Glomerular endothelial cell (primary cell): ENCODE results near the gene PRELP. TPM values are rescaled to one million over a fixed set of nuclear protein-coding genes. Genes with fewer than 3 reads are reported as not detected.
"Not testable (repeated sequence)": the region's sequence is repeated elsewhere in the genome, so short reads cannot be mapped to it uniquely, and the experiment has no call there.

Experiments used
- DNase-seq: peaks from one replicate; pipeline ENCODE4 v3.0.0-alpha.2; 2011; ENCODE audit warnings: low read depth, low spot score; ENCODE audit errors: extremely low read depth
- total RNA-seq: library from RNA; depleted of rRNA; stranded (reverse); fragments of >200 nt; gene quantifications from 2 replicates; pipeline ENCODE4 v1.2.3, GENCODE V29; 2015

The PRELP gene
- total RNA-seq: not detected in 2 replicates

DNA sequence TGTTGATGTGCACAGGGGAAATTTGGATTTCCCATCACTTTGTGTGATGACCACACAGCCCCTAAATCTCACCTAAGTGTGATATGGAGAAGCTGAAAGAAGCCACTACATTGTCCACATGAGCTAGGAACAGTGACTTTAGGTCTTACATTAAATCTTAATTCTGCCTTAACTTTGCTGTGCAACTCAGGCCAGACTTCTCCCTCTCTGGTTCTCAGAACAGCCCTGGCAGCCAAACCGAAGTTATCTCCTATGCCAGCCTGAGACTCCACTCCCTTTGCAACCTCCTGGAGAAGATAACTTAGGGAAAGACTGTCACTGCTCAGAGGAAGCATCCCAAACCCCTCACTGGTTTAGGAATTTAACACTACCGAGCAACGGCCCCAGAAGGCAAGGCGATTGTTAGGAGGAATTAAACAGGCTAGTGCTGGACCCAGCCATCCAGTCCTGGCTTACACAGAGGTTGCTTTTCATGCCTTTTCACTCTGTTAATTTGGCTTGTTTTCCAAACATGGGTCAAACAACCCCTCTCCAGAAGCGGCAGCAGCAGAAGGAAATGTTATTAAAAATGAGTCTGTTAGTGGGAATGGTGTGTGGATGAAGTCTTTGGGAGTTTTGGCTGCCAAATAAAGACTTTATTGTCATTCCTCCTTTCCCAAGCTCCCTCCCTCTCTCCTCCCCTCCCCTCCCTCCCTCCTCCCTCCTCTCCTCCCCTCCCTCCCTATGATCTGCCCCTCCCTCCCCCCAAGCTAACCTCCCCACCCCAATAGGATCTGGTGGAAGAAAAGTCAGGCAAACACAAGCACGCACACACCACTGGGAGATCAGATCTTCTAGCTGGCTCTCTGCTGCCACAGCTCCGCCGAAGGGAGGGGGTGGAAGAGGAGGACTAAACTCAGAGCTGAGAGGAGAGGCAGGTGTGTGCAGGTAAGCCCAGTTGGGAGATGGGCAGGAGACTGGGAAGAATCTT, at the start of gene PRELP:
Gene PRELP, plus strand, starts transcription at position 795 of the 970 bp plus-strand sequence. CDS start 7,379 bp downstream, outside the sequence.
- DNase-seq: no peak

DNA sequence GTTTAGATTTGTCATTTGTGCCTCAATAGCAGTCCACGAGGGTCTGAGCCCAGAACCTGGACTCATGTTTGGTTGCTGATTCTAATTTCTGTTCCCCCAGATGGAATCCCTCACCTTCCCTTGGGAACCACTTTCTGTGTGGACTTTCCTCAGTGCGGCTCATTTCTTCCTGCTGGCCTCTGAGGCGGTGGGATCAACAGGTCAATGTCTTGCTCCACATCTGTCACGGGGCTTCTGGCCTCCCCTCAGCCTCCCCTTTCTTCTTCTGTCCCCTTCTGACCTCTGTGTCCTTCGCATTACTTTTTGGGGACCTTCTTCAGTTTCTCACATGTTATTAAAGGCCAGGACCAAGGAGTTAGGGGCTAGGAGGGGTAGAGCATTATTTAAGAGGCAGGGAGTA, 49.2 kb upstream of the PRELP start:
- no peak for DNase-seq

DNA sequence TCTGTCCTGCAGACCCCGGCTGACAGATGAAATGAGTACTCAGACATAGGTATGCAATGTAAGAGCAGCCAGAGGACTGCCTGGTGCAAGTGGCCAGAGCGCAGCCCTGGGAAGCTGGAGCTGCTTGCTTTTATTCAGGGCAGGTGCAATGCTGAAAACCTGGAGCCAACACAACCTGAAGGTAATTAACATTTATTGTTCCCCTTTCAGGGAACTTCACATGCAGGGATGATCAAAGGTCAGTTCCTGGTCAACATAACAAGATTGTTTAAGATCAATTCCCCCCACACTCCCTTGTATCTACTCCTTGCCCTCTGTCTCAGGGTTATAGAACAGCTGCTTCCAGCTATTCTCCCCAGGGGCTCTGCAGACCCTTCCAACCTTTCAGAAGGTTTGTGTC, 48.7 kb upstream of the PRELP start:
- no peak for DNase-seq

DNA sequence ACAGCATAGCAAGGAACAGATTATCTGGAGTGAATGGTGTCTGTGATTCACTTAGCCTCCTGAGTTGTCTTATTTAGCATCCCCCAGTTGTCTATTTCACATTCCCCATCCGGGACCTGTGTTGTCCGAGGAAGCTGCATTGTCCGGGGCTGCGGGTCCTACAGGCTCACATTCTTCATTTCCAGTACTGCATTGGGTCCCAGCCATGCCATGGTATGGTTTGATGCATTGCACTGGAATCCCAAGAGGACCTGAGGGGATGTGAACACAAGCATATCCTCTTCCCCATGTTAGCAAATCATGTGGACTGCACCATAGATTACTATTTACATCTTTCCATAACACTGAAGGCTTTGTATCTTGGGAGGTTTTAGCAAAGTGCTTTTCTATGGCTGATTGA, 48.2 kb upstream of the PRELP start:
- DNase-seq: no peak

GRCh38 chr1:203428981-203429599, 46.5 kb upstream of the PRELP start:
- DNase-seq: no peak

- no peak for DNase-seq
Measured at GRCh38 chr1:203435615-203436014, 40.0 kb upstream of the PRELP start.

DNA sequence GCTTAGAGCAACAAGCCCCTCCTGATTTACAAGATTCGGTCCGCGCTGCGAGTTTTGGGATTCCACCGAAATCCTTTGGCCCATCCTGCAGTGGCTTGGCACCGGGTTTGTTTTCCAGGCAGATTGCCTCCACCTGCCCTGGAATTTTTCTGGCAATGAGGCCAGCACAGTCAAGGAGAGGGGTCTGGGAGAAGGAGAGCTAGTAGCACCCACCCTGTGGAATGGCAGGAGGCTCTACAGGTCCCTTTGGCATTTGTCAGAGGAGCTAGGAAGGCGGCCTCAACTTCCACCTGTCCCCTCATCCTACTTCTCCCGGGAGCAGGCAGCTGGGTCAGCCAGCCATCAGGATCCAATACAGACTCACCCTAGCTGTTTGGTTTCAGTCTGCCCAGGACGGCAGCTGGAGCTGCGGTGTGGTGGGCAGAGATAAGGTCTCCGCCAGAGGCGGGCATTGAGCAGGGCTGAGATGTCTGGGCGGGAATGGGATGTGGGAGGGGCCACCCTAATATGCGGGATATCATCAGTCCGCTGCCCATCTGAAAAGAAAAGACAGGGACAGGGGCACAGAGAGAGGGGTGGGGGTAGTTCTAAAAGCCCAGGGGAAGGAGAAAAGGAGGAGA, 37.8 kb upstream of the PRELP start:
- no peak for DNase-seq

DNA sequence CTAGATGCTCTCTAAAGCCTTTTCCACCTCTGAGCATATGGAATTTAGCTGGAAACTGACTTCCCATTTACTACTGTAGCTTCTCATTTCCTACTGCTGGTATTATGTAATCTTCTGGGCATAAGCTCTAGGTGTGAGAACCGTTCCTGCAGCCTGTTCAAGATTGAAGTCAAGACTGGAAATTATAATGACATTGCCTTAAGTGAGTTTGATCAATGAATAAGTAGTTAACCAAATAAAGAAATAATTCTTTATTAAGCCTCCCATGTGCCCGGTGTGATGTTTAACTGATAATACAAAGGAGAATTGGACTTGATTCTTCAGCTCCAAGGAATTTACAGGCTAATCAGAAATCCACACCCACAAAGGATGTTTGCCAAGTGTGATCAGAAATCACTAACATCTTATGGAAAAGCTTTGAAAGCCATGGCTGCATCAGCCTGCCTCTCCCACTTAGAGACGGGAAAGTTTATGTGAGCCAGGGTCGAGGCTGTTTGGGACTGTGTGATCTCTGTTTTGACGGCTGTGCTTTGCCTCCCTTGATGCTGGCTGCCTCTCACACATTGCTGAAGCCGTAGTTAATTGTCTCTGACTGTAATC, 36.4 kb upstream of the PRELP start:
- DNase-seq: no peak

DNA sequence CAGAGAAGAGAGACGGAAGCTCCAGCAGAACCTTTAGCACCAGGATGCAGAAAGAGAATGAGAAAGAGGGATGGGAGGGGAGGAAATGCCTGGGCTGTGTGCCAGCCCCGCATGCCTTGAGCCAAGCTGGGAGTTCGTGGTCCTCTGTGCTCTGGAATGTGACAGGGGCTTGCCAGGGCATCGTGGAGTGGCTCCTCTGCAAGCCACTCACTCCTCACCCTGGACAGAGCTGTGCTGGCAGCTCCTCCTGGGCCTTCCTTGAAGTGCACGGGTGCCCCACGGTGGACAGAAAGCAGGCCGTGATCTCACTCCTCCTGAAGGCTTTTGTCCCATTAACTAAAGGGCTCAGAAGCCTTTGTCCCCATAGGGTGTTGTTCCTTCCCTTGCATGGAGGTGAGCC, 34.8 kb upstream of the PRELP start:
- DNase-seq: no peak

DNA sequence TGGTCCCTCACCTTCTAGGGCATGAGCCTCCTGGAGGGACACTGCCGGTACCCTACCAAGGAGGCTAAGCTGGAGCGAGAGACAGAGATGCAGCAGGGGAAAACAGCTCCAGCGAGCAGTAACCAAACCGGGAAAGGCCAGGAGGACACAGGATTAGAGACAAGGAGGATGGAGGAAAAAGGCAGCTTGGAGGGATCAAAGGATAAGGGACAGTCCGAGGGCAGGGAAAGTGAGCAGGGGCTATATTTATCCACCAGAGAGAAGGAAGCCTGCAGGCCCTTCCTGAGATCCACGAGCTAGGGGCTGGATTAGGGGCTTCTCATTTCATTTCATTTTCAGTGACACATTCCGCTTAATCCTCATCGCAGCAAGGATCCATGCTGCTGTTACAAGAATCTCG, 33.8 kb upstream of the PRELP start:
- DNase-seq: no peak

DNA sequence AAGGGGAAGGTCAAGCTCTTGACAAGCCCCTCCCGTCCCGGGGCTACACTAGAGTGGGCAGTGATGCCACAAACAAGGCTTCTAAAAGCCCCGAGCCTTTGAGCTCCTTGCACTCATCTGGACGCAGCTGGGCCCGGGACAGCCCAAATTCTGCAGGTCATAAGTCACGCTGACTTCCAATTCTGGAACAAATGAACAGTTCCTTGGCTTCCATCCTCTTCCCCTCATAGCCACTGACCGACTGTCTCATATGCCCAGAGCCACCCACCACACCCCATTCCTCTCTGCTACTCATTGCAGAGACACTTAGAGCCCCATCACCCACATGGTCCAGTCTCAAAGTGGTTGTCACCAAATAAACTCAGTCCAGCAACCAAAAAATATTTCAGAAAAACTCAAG, 32.8 kb upstream of the PRELP start:
- no peak for DNase-seq

DNA sequence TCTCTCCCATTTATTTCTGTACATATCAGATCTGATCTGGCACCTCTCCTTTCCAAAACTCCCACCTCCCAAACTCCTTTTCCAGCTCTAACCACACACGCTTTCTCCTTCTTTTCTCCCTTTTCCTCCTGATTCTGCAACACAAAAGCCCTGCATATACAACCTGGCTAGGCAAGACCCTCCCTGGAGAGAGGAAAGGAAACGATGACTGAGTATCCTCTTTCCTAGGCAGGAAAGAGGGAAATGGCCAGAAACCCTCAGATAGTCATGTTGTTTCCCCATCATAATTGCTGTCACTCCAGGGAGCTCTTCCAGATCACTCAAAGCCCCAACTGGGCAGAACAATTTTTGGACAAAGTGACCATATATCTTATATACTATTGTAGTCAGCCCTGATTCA, 32.3 kb upstream of the PRELP start:
- DNase-seq: no peak

GRCh38 chr1:203444171-203444576, 31.4 kb upstream of the PRELP start:
- DNase-seq: no peak

GRCh38 chr1:203447151-203447550, 28.5 kb upstream of the PRELP start:
- DNase-seq: no peak

- not testable (repeated sequence) for DNase-seq
Measured at GRCh38 chr1:203447598-203447997, 28.0 kb upstream of the PRELP start.

DNA sequence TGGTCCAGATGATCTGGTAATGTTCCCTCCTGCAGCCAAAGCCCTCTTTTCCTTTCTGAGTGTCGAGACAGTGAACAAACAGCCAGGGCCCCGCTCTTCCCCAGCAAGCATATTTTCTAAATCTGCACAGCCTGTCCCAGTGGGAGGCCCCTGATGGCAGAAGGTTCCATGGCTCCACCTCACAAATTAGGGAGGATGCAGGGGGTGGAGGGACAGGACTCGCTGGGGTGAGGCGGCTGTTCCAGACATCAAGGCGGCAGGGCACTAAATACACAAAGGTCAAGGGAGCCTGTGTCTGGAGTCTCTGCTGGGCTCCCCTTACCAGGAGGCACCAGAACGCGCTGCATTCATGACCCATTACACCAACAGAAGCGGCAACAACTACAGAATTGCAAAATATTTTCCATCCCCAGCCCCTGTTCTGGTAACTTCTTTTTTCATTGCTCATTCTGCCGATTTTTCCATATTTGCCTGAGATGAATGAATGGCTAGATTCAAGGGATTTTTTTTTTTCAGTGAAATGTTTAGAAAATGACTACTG, 27.0 kb upstream of the PRELP start:
- DNase-seq: no peak

DNA sequence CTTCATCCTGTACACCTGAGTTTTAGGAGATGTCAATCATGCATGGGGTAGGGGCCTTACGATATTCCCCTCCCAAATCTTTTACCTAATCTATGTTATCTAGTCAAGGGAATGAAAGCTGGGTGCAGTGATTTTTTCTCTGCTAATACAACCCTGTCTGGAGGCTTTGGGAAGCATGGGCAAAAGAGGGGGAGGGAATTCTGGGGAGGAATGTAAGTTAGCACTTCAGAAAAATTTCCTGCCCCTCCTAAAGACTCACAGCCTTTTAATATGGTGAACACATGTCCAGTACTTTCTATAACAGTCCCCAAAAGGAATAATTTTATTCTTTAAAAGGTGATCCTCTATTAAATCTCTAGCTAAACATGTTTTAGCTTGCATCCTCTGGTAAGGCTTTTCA, 25.6 kb upstream of the PRELP start:
- DNase-seq: no peak

DNA sequence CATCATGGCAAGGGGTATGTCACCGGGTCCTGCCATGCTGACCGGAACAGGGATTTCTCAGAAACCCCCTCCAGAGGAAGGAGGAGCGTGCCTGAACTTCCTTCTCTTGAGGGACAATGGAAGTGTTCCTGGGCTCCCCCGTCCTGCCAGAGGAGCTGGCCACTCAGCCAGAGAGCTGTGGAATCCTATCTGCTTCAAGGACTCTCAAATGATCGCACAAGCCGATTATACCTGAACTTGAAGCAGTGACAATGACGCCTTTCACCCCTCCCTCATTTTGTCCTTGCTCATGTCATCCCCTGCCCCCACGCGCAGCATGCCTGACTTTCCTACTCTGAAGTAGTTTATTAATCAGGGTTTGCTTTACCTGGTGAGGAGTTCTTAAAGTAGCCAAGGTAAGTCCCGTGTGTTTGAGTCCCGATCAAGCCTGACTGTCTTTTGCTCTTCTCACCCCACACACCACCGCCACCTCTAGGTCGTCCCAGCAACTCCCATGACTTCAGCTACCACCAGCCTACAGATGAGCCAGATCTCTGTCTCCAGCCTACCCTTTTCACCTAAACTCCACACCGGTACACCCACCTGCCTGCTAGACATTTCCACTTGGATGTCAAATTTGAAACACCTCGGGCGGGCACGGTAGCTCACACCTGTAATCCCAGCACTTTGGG, 25.0 kb upstream of the PRELP start:
- DNase-seq: no peak

DNA sequence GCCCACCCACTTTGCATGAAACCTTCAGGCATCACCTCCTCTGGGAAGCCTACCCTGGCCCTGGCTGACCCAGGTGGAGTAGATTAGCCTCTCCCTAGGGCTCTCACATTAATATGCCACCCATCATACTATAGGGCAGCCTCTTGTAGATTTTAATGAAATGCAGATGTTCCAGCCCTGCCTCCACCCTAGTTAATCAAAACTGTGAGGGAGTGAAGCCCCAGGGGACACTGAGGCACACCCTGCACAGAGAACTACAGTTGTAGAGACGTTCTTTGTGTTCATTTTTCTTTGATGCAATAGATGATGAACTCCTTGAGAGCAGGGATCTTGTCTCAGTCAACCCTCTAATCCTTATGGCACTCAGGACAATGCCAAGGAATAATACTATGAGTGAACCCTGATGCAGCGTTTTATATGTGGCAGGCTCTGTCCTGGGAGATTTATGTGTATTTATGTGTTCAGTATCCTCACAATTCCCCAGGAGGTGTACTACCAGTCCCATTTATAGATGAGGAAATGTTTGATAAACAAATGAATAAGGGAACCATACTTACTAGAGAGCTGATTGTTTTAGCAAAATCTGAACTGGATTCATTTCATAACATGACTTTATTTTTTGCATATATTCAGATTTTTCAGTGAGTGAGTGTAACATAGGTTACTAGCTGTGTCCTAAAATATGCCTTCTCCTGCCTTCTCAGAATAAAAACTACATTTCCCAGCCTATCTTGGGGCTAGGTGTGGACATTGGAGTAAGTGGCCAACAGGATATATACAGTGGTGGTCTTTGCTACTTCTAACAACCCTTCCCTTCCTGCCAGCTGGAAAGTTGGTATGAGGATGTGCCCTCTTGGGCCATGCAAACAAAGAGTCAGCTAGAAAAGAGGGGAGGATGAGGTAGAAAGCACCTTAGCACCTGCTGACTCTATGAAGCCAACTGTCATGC, 23.5 kb upstream of the PRELP start:
- no peak for DNase-seq
